Activated CD8-positive, alpha-beta memory T cell treated with anti-CD3 and anti-CD28 coated beads, Interleukin-2, amount 10 ng/mL, durations not matched to agents 7 days and 5 days (primary cell): ENCODE results near the gene TRIM29. TPM values are rescaled to one million over a fixed set of nuclear protein-coding genes. Genes with fewer than 3 reads are reported as not detected.

Experiments used
- ATAC-seq: fragments of 150-1000 bp; cut with Tn5 transposase; one replicate; pipeline ENCODE4 v1.10.0; 2021; ENCODE audit warnings: moderate library complexity
- CTCF ChIA-PET: fragments of 350-600 bp; sonication (Branson Sonifier 250); formaldehyde crosslinking; loops from one replicate; lab custom pipeline; 2021; ENCODE audit warnings: antibody characterized with exemption; lab: Charles Lee
- DNase-seq: peaks from one replicate; pipeline ENCODE4 v3.0.0-alpha.2; 2020
- H3K27ac Mint-ChIP-seq: one replicate; pipeline ENCODE4 v1.8.0; 2021; ENCODE audit warnings: mild to moderate bottlenecking, mixed read lengths
- H3K27me3 Mint-ChIP-seq: one replicate; pipeline ENCODE4 v1.8.0; 2021; ENCODE audit warnings: mixed read lengths
- H3K36me3 Mint-ChIP-seq: one replicate; pipeline ENCODE4 v1.8.0; 2021; ENCODE audit warnings: mild to moderate bottlenecking, mixed read lengths
- H3K4me1 Mint-ChIP-seq: one replicate; pipeline ENCODE4 v1.8.0; 2021; ENCODE audit warnings: mixed read lengths
- H3K4me3 Mint-ChIP-seq: one replicate; pipeline ENCODE4 v1.8.0; 2021; ENCODE audit warnings: mild to moderate bottlenecking, moderate library complexity, mixed read lengths
- H3K9me3 Mint-ChIP-seq: one replicate; pipeline ENCODE4 v1.8.0; 2022; ENCODE audit warnings: low read depth, mixed read lengths
- total RNA-seq, 2 experiments: library from RNA; stranded (reverse); gene quantifications; one replicate each; pipeline ENCODE4 v1.2.3, GENCODE V29; 2021

TRIM29 gene
- total RNA-seq, 2 experiments from 2014 or later = not detected

DNA sequence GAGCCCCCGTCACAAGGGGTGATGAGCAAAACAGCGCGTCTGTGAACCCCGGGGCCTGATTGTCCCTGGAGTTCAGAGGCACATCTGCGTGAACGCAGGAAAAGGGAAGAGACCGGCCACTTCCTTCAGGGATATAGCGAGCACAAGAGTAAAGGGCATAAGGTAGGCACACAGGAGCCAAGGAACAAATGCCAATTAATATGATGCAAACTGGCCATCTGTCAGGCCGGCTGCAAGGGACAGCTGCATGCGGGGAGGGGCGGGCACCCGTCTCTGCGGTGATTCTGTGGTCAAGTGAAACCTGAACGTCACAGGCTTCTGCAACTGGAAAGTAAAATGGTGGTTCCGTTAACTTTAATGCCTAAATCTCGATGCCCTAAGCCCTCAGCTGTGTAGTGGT, 64.7 kb downstream of the TRIM29 start:
- Mint-ChIP-seq H3K4me3 (no peak overlapping the region), H3K27ac (no peak overlapping the region), H3K27me3 (peaks cover 14% of the 10 kb centered on the region), H3K36me3 (no peaks in the 10 kb centered on the region), H3K4me1 (no peaks in the 10 kb centered on the region), H3K9me3 (no peaks in the 10 kb centered on the region)
- CTCF ChIA-PET = no interaction called here
- ATAC-seq = no peak
- DNase-seq = no peak

GRCh38 chr11:120068114-120068573, 69.8 kb downstream of the TRIM29 start:
- no peak overlapping the region for H3K4me3 Mint-ChIP-seq
- H3K4me1 Mint-ChIP-seq = no peaks in the 10 kb centered on the region
- H3K27ac Mint-ChIP-seq = no peak overlapping the region
- peaks cover 24% of the 10 kb centered on the region for H3K27me3 Mint-ChIP-seq
- H3K9me3 Mint-ChIP-seq = no peaks in the 10 kb centered on the region
- ATAC-seq = no peak
- CTCF ChIA-PET = no interaction called here
- no peaks in the 10 kb centered on the region for H3K36me3 Mint-ChIP-seq
- no peak for DNase-seq

DNA sequence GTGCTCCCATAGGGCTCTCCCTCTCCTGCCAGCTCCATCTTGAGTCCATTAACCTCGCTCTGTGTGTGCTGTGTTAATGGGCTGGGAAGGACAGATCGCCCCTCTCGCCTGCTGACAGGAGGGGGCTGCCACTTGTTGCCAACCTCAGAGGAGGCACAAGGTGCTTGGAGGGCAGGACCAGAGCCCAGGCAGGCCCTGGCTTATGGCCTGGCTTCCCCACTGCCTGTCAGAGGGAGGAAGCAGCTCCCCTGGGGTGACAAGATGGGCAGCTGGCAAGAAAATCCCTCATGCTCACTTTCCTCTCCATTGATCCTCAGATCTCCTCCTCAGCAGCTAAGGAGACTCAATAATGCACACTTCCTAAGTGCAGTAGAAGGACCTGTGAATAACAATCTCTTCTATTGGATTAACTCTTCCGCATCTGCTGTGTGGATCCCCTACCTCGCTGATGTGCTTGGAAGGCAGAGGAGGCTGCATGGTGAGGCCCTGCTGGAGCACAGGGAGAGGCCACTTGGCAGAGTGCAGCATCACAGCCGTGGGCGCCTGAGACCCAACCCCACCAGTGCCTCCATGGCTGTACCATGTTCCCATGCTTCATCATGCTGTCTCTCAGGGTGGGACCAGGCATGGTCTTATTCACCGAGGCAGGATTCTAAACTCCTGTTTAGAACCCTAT, 70.3 kb downstream of the TRIM29 start:
- DNase-seq (no peak), ATAC-seq (no peak)
- Mint-ChIP-seq H3K9me3 (no peaks in the 10 kb centered on the region), H3K27me3 (peaks cover 24% of the 10 kb centered on the region), H3K4me3 (no peak overlapping the region), H3K27ac (no peak overlapping the region), H3K4me1 (no peaks in the 10 kb centered on the region), H3K36me3 (no peaks in the 10 kb centered on the region)
- CTCF ChIA-PET = no interaction called here

- Mint-ChIP-seq H3K36me3 (no peaks in the 10 kb centered on the region), H3K4me3 (no peak overlapping the region), H3K27me3 (peaks cover 24% of the 10 kb centered on the region), H3K9me3 (no peaks in the 10 kb centered on the region), H3K27ac (no peak overlapping the region), H3K4me1 (no peaks in the 10 kb centered on the region)
- CTCF ChIA-PET = no interaction called here
- DNase-seq = no peak
- no peak for ATAC-seq
These were observed 71.0 kb downstream of the TRIM29 start for GRCh38 chr11:120066738-120067437.

GRCh38 chr11:120065876-120066275, 72.0 kb downstream of the TRIM29 start:
- H3K27me3 Mint-ChIP-seq = peaks cover 24% of the 10 kb centered on the region
- no peaks in the 10 kb centered on the region for H3K9me3 Mint-ChIP-seq
- H3K4me1 Mint-ChIP-seq = no peaks in the 10 kb centered on the region
- H3K27ac Mint-ChIP-seq = no peak overlapping the region
- no peaks in the 10 kb centered on the region for H3K36me3 Mint-ChIP-seq
- no peak for DNase-seq
- H3K4me3 Mint-ChIP-seq = no peak overlapping the region
- CTCF ChIA-PET = no interaction called here
- no peak for ATAC-seq

GRCh38 chr11:120065176-120065575, 72.7 kb downstream of the TRIM29 start:
- no peak for DNase-seq
- CTCF ChIA-PET = no interaction called here
- no peak for ATAC-seq
- Mint-ChIP-seq H3K9me3 (no peaks in the 10 kb centered on the region), H3K4me1 (no peaks in the 10 kb centered on the region), H3K27me3 (peaks cover 24% of the 10 kb centered on the region), H3K27ac (no peak overlapping the region), H3K36me3 (no peaks in the 10 kb centered on the region), H3K4me3 (no peak overlapping the region)

DNA sequence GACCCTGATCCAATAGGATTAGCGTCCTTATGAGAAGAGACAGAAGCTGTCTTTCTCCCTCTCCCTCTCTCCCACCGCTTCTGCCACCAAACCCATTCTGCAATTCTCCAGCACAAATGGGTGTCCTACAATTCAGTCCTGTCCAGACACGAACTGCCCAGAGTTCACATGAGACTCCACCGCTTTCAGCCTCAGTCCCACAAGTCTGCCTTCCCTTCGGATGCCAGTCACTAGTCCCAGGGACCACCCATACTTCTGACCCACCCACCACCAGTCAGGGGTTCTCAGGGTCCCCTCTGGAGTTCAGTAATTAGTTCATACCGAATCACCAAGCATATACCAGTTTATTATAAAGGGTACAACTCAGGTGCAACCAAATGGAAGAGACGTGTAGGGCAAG, 73.6 kb downstream of the TRIM29 start:
- CTCF ChIA-PET = no interaction called here
- no peak overlapping the region for H3K27ac Mint-ChIP-seq
- no peaks in the 10 kb centered on the region for H3K9me3 Mint-ChIP-seq
- no peaks in the 10 kb centered on the region for H3K4me1 Mint-ChIP-seq
- peaks cover 26% of the 10 kb centered on the region for H3K27me3 Mint-ChIP-seq
- no peak for ATAC-seq
- no peak overlapping the region for H3K4me3 Mint-ChIP-seq
- no peak for DNase-seq
- H3K36me3 Mint-ChIP-seq = no peaks in the 10 kb centered on the region

- Mint-ChIP-seq H3K36me3 (no peaks in the 10 kb centered on the region), H3K27ac (no peak overlapping the region), H3K9me3 (no peaks in the 10 kb centered on the region), H3K27me3 (peaks cover 25% of the 10 kb centered on the region), H3K4me1 (no peaks in the 10 kb centered on the region), H3K4me3 (no peak overlapping the region)
- no peak for DNase-seq
- no peak for ATAC-seq
- CTCF ChIA-PET = no interaction called here
These were observed 74.1 kb downstream of the TRIM29 start for GRCh38 chr11:120063686-120064340.

GRCh38 chr11:120062561-120062930, 75.4 kb downstream of the TRIM29 start:
- CTCF ChIA-PET = no interaction called here
- Mint-ChIP-seq H3K9me3 (no peaks in the 10 kb centered on the region), H3K36me3 (no peaks in the 10 kb centered on the region), H3K4me1 (no peaks in the 10 kb centered on the region), H3K27ac (no peak overlapping the region), H3K4me3 (no peak overlapping the region), H3K27me3 (peaks cover 21% of the 10 kb centered on the region)
- DNase-seq (no peak), ATAC-seq (no peak)

- DNase-seq (no peak), ATAC-seq (no peak)
- Mint-ChIP-seq H3K27me3 (peaks cover 24% of the 10 kb centered on the region), H3K9me3 (no peaks in the 10 kb centered on the region), H3K4me1 (no peaks in the 10 kb centered on the region), H3K36me3 (no peaks in the 10 kb centered on the region), H3K27ac (no peak overlapping the region), H3K4me3 (no peak overlapping the region)
- CTCF ChIA-PET = no interaction called here
These were observed 76.0 kb downstream of the TRIM29 start for GRCh38 chr11:120061761-120062560.

Other genes with a start within 250 kb of the TRIM29 start
- gene OAF, start 72.9 kb upstream of the TRIM29 start, total RNA-seq = 10 to 100 TPM in 1 of 2 experiments, 1 to 10 TPM in 1; 6.5 to 10.5 TPM
- not detected for gene POU2F3, start 102.0 kb upstream of the TRIM29 start, total RNA-seq
- 1 to 10 TPM; 1.4 to 4.0 TPM for gene TLCD5, start 187.2 kb upstream of the TRIM29 start, total RNA-seq
- 10 to 100 TPM; 44.6 to 61.1 TPM for gene ARHGEF12, start 198.3 kb upstream of the TRIM29 start, total RNA-seq